Ovary (tissue), 3 donors: ENCODE measurements around the gene RAB37.

ENCODE experiments used
- EP300 ChIP-seq: sonication (generic); formaldehyde crosslinking; IDR thresholded peaks from one replicate; pipeline ENCODE4 v1.6.1; 2017; ENCODE audit warnings: antibody characterized with exemption
- POLR2A ChIP-seq: fragments of 450-650 bp; IDR thresholded peaks from one replicate; pipeline ENCODE4 v1.6.1; 2017; ENCODE audit warnings: antibody characterized with exemption, mild to moderate bottlenecking, moderate library complexity
- TF ChIP-seq, protein P1 (sequence below), 3 donors: fragments of 450-650 bp in 2 of 3; fragments of 200-600 bp in 1 of 3; IDR thresholded peaks; one replicate each; pipeline versions ENCODE4 v1.5.1 to v1.8.0; 2016 to 2022; ENCODE audit warnings: antibody characterized with exemption in 3 of 3, mild to moderate bottlenecking in 1 of 3
- donor health status: DM: no; HTN: no; CAD: no.

DNA sequence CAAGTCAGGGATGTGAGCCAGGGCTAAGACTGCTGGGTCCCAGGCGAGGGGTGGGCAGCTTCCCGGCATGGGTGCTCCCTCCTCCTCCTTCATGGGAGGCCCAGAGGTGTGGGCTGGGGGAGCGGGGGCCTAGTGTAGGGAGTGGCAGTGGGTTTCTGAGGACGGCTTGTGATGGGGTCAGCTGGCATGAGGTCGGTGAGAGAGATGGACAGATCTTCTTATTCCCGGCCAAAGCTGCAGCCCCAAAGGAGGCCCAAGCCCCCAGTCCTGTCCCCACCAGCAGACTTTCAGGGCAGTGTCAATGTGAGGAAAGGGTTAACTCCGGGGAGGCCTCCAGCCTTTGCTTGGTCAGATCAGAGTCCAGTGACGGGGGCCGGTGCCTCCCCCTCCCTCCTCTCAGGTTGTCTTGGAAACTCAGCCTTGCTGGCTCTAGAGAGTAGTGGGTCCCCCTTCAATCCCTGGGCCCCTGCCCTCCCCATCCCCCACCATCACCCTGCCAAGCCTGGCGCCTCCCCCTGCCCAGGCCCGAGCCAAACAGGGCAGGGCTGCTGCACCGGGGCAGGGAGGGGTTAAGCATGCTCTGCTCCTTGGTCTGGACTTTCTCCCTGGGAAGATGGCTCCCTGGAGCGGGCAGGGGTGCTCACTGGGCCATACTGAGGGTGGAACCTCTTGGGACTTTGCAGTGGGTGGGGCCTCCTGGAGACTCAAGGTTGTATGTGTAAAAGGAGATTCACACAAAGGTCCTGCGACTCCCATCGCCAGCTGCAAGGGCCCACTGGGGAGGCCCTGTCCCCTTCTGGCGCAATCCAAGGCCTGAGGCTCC lies 26.7 kb downstream of the RAB37 start:
- TF ChIP-seq, protein P1, sequence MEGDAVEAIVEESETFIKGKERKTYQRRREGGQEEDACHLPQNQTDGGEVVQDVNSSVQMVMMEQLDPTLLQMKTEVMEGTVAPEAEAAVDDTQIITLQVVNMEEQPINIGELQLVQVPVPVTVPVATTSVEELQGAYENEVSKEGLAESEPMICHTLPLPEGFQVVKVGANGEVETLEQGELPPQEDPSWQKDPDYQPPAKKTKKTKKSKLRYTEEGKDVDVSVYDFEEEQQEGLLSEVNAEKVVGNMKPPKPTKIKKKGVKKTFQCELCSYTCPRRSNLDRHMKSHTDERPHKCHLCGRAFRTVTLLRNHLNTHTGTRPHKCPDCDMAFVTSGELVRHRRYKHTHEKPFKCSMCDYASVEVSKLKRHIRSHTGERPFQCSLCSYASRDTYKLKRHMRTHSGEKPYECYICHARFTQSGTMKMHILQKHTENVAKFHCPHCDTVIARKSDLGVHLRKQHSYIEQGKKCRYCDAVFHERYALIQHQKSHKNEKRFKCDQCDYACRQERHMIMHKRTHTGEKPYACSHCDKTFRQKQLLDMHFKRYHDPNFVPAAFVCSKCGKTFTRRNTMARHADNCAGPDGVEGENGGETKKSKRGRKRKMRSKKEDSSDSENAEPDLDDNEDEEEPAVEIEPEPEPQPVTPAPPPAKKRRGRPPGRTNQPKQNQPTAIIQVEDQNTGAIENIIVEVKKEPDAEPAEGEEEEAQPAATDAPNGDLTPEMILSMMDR (IDR thresholded peaks at IDR 0.05): no peak
- TF ChIP-seq POLR2A (no peak), EP300 (no peak)
